GM10847 (cell line): Measurements from ENCODE around the gene TSC22D2.

Experiments used
- POLR2A ChIP-seq: IDR thresholded peaks from 2 replicates; pipeline ENCODE4 v1.6.1; 2011; ENCODE audit not compliant: insufficient read length; ENCODE audit errors: extremely low read depth

Gene TSC22D2

GRCh38 chr3:150376001-150376848 lies 31.9 kb upstream of the TSC22D2 start:
- no peak for TF ChIP-seq POLR2A

GRCh38 chr3:150377601-150378300 lies 30.3 kb upstream of the TSC22D2 start:
- TF ChIP-seq POLR2A = no peak

GRCh38 chr3:150378301-150378748 lies 29.8 kb upstream of the TSC22D2 start:
- no peak for TF ChIP-seq POLR2A

GRCh38 chr3:150379469-150379868 lies 28.6 kb upstream of the TSC22D2 start:
- TF ChIP-seq POLR2A = no peak

- TF ChIP-seq POLR2A = no peak
Measured at GRCh38 chr3:150384296-150385212, 23.5 kb upstream of the TSC22D2 start.

- TF ChIP-seq POLR2A = no peak
Measured at GRCh38 chr3:150385296-150386242, 22.5 kb upstream of the TSC22D2 start.

- no peak for TF ChIP-seq POLR2A
Measured at GRCh38 chr3:150388498-150389418, 19.3 kb upstream of the TSC22D2 start.

- TF ChIP-seq POLR2A = no peak
Measured at GRCh38 chr3:150390087-150390486, 18.0 kb upstream of the TSC22D2 start.

- TF ChIP-seq POLR2A = no peak
Measured at GRCh38 chr3:150391161-150391560, 16.9 kb upstream of the TSC22D2 start.

- no peak for TF ChIP-seq POLR2A
Measured at GRCh38 chr3:150393745-150394144, 14.4 kb upstream of the TSC22D2 start.

GRCh38 chr3:150394606-150395005 lies 13.5 kb upstream of the TSC22D2 start:
- TF ChIP-seq POLR2A = no peak

- no peak for TF ChIP-seq POLR2A
Measured at GRCh38 chr3:150396491-150396890, 11.6 kb upstream of the TSC22D2 start.

GRCh38 chr3:150396956-150397550 lies 11.0 kb upstream of the TSC22D2 start:
- no peak for TF ChIP-seq POLR2A
